Medulla oblongata (tissue), 1 donor: ENCODE data around the gene DCST2.
A peak's percentile ranks its signal among the peaks of the same experiment; 100 is the strongest.

Source experiments
- DNase-seq: peaks from one replicate; pipeline ENCODE4 v3.0.0-alpha.2; 2015; ENCODE audit errors: extremely low spot score

The DCST2 gene

DNA sequence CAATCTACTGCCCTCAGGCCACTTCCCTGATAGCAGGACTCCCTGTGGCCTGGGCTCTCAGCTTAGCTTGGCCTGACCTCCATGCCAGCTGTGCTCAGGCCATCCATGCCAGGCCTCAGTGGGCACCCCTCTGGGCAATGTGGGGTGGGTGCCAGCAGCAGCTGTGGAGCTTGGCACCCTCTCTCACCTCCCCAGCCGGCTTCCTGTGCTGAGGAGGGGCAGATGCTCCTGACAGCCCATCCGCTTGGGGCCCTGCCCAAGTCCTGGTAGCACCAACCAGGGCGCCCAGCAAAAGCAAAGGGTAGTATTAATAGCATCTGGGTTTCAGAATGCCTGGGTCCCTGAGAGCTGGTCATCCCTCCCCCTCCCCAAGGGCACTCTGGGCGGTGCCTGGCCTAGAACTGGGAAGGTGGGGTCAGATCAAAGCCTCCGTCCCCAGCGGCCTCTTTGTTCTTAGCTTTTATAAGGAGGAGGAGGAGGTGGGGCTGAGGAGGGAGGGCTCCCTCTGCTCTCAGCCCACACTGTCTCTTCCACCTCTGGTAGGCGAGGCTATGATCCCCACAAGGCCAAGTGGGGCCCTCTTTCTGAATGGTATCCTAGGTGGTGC, 36.1 kb upstream of the DCST2 start:
- DNase-seq, result no peak

DNA sequence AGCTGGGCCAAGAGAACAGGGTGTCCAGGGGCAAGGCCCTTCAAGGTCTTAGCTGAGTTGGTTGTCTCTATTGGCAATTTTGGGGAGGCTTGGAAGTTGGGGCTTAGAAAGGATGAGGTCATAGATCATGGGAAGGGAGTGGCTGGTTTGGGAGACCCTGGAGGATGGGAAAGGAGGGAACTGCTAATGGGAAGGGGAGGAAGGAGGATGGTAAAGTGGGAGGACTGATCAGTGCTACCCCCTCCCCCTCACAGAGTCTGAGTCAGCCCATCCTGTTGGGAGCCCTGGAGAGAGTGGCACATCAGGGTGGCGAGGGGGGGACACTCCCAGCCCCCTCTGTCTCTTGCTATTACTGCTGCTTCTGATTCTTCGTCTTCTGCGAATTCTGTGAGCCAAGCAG, 35.0 kb upstream of the DCST2 start:
- DNase-seq, result no peak

DNA sequence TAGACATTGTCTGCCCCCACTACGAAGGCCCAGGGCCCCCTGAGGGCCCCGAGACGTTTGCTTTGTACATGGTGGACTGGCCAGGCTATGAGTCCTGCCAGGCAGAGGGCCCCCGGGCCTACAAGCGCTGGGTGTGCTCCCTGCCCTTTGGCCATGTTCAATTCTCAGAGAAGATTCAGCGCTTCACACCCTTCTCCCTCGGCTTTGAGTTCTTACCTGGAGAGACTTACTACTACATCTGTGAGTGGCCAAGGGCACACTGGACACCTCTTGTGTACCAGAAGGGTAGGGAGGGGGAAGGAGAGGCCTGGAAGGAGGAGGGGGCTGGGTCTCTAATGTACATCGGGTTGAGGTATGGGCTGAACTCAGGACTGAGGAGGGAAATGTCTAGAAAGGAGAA, 33.2 kb upstream of the DCST2 start:
- no peak for DNase-seq

DNA sequence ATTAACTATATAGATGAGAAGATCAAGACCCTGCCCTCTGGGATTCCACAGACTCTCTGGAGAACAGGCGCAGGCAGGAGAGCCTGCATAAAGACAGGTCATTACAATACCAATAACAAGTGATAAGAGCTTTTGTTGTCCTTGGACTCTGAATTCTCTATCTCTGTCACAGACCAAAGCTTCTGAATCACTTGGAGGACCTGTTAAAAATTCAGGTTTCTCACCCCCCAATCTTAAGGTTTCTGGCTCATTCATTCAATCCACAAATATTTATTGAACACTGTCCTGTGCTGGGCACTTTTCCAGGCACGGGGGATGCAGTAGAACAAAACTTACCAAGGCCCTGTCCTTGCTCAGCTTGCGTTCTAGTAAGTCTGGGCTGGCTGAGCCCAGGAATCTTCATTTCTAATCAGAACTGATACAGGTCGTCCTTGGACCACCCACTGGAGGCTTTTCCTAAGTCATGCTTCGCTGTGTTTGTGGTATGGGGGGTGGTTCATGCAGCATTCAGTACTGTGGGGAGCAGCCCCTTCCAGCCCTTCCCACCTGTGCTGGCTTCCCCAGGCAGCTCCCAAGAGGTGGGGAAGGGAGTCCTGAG, 31.4 kb upstream of the DCST2 start:
- DNase-seq, result no peak

DNA sequence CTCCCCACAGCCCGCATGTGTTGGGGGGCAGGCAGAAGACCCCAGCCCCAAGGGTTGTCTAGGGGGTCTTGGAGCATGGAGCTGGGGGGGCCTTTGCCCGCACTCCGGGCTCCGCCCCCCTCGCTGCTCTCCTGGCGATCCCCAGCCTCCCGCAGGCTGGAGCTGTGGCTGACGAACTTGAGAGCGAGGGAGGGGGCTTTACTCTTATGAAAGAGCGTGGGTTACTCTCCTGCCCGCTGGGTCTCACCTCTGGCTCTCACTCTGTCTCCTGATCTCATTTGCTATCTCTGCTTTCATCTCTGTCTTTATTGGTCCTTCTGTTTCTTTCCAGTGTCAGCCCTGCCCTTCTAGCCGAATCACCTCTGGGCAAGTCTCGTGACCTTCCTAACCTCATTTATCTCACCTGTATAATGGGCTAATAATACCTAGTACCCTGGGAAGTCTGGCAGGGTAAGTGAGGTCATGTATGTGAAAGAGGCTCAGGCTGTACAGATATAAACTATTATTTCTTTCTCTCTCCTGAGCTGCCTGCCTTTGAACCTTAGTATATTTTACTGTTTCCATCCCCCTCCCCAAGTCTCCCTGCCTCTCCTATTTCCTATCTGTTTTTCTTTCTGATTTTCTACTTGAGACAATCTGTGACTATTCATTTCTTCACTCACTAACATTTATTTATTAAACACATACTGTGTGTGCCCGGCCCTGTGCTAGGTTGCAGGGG, 30.7 kb upstream of the DCST2 start:
- no peak for DNase-seq

DNA sequence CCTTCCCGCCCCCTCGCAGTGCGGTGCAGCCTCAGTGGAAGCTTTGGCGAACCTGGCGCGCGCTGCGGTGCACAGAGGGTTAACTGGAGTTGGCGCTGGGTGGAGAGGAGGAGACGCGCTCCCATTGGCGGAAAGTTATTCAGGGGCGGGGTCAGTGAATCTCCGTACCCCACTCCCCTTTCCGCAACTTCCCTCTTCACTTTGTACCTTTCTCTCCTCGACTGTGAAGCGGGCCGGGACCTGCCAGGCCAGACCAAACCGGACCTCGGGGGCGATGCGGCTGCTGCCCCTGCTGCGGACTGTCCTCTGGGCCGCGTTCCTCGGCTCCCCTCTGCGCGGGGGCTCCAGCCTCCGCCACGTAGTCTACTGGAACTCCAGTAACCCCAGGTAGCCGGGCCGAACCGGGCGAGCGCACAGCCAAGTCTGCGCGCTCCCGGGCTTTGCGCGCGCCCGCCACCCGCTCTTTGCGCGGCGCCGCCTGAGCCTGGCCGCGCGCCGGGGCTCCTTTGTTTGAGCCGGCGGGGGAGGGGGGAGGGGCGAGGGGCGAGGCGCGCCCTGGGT, 30.0 kb upstream of the DCST2 start, which contains the start of gene EFNA4:
TSS of gene EFNA4 (plus strand) at position 191 of the 561 bp plus-strand sequence. CDS start at position 275, 84 bp downstream.
- DNase-seq, result peak; percentile 79

DNA sequence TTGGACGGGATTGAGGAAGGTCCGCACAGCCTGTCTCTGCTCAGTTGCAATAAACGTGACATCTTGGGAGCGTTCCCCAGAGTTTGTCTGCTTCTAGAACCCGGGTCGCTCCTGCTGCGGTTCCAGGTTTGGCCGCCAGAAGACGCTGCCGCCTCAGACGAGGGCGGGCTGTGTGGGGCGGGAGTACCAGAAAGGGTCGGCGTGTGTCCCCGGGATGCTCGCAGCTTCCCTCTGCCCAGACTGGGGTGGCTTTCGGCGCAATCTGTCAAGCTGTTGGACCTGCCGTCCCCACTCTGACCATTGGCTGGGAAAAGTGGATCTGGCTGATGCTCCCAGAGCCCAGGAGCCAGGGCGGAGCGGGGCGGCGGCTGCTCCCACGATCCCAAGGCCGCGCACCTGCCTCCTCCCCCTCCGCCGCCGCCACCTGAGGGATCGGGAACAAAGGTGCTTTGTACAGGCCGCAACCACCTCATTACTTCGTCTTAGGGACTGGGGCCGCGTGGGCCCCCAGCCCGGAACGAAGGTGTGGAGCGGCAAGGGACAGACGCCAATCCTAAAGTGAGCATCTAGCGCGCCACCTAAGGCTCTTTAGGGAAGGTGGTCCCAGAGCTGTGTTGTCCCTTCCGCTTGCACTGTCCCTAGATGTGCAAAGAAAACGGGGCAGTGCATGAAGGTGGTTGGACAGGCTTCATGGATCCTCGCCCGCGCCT, 29.3 kb upstream of the DCST2 start:
- DNase-seq, result no peak

DNA sequence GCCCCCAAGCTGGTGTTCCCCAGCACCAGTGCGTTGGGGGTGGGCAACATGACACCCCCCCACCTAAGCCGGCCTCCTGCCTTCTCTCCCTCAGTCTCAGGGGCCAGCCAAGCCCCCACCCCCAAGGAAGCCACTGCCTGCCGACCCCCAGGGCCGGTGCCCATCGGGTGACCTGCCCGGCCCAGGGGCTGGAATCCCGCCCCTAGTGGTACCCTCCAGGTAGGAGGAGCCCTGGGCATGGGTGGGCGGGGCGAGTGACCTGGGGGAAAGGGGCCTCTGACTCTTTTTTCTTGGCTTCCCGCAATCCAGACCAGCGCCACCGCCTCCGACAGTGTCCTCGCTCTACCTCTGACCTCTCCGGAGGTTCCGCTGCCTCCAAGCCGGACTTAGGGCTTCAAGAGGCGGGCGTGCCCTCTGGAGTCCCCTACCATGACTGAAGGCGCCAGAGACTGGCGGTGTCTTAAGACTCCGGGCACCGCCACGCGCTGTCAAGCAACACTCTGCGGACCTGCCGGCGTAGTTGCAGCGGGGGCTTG, 28.6 kb upstream of the DCST2 start:
- DNase-seq, result no peak

DNA sequence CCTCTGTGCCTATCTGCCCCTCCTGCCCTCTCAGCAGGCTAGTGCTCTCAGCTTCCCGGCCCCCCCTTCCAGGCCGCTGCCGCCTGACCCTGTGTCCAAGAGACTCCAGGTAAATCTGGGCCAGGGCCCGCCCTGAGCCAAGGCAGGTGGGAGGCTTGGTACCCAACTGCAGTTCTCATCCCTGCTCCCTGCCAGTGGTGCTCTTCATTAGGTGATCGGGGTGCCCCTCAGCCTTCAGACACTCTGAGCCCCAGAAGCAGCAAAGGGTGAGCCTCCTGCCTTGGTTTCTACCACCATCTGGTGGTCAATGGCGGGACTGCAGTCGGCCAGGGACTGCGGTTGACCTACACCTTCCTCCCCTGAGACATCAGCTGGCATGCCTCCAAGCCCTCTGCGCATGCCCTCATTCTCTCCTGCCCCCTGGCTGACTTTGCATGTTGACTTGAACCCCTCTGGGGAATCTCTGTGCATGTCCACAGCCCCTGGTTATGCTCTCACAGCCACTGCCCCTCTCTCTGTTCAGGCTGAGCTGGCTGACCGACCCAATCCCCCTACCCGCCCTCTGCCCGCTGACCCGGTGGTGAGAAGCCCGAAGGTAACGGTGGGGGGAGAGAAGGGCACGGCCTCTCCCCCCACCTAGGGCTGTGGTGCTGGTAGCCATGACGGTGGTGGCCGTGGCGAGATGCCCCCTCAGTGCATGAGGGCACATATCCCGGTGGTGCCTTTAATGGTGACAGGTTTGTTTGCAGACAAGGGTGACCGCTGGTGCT, 28.0 kb upstream of the DCST2 start:
- peak; percentile 78 for DNase-seq

DNA sequence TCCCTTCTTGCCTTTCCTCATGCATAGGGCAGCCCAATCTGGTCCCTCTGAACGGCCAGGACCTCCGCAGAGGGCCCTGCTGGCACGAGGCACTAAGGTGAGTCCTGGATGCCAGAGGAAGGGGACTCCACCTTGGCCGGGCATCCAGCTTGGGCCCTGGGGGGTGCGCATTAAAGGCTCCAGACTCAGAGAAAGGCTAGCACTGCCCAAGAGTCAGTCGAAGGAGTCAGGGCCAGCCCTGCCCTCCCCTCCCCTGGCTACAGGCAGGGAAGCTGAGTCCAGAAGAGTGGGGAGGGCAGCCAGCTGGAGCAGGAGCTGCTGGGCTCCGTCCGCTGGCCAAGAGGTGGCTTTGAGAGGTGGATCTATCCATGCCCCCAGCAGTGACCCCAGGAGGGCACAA, 27.2 kb upstream of the DCST2 start:
- DNase-seq, result no peak

DNA sequence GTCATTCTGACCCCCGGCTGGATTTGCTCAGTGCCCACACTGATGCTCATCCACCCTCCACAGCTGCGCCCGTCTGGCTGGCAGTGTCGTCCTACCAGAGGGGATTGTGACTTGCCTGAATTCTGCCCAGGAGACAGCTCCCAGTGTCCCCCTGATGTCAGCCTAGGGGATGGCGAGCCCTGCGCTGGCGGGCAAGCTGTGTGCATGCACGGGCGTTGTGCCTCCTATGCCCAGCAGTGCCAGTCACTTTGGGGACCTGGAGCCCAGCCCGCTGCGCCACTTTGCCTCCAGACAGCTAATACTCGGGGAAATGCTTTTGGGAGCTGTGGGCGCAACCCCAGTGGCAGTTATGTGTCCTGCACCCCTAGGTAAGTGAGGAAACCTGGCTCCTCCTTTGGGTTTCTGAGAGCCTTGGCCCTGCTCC, 24.2 kb upstream of the DCST2 start:
- DNase-seq, result no peak

DNA sequence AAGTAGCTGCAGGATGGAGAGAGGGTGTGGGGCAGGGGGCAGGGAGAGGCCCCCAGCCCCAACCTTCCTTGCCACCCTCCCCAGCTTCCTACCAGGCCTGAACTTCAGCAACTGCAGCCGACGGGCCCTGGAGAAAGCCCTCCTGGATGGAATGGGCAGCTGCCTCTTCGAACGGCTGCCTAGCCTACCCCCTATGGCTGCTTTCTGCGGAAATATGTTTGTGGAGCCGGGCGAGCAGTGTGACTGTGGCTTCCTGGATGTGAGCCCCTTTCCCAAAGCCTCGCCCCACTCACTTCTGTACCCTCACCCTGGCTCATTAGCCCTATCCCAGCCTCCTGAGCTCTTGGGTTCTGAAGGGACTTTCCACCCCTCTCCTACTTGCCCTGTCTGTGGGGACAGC, 23.5 kb upstream of the DCST2 start:
- DNase-seq, result no peak

DNA sequence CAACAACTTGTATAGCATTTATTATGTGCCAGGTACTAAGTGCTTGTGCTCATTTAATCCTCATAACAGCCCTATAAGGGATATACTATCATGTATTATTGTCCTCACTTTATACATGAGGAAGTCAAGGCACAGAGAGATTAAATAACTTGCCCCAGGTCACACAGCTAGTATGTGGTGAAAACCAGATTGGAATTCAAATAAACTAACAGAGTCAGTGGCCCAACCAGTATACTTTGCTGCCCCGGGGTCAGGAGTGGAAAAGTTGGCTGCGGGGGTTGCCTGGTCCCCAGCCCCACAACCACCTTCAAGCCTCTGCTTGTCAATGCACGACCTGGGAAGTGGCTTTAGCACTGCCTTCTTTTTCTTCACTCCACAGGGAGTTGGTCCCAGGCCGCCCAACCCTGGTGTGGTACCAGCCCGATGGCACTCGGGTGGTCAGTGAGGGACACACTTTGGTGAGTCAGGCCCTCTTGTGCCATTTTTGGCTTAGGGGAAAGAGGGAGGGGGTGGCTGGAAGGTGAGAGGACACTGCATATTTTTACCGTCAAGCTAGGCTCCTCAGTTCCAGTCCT, 20.0 kb upstream of the DCST2 start:
- DNase-seq, result no peak

DNA sequence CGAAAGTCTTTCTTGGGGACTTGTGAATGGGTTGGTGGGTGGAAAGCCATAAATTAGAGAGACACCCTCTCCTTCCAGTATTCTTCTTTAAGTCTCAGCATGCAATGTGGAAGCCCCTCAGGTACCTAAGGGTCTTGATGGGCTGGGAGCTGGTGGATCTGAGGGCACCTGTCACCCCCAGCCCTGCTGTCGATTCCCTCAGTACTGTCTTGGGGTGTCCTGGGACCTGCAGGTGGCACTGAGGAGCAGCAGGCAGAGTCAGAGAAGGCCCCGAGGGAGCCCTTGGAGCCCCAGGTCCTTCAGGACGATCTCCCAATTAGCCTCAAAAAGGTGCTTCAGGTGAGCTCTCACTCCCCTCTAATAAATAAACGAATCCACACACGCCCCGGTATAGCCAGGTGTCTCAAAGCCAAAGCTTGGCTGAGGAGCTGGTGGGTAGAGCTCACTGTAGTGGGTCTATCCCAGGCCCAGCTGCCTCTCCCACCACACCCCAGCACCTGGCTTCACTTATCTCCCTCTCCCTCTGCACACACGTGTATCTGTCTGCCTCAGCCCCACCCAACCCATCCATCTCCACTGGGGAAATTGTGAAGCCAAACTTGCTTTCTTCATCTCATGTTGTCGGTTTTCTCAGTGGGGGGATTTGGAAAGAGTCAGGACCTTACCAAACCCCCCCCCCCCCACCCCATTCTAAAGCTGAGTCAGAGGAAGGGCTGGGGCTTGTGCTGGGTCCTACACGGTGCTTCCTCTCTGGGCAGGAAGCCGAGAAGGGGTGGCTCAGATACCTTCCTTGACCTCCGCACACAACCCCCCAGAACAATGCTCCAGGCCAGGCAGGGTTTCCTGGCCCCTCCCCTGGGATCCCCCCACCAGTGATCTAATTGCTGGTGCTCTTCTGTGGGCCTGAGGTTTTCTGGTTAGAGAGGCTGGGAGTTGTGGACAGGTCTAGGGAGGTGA, 19.1 kb upstream of the DCST2 start:
- peak; percentile 13 for DNase-seq

DNA sequence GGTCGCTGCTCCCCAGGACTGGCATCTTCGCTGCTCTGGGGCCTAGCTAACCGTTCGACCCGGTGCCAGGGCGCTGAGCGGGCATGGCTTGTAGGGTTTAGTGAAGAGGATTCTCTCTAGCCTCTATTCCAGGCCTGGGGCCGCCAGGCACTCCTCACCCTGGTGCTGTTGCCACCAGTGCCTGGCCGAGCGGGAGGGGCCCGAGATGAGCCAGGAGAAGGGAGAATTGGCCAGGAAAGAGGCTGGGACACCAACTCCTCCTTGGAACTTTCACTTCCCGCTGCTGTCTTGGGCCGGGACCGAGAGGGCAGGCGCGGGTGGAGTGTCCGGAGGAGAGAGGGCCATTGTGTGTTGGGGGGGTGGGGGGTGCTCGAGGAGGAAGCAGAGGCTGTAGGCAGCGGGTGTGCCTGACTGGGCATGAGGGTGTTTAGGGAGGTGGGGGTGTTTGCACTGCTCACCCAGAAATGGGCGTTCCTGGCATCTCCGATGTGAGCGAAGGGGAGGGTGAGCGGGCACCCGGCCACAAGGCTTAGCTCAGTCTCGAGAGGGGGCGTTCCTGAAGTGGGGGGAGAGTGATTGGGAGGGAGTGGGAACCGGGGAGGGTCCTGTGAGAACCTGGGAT, 18.3 kb upstream of the DCST2 start:
- DNase-seq, result peak; percentile 59

DNA sequence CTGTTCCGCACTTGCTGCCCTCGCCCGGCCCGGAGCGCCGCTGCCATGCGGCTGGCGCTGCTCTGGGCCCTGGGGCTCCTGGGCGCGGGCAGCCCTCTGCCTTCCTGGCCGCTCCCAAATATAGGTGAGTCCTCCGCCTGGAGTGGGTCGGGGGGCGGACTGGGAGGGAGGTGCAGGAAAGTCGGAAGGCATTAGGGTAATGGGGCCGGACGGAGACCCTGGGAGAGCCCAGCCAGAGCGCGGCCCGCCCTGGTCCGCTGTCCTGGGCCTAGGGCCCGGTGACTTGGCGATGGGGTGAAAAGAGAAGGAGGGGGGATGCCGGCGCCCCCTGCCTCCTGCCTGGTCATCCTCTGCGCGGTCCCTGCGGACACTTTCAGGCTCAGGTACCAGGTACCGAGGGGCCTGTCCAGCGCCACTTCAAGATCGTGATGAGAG, 17.8 kb upstream of the DCST2 start:
- no peak for DNase-seq

DNA sequence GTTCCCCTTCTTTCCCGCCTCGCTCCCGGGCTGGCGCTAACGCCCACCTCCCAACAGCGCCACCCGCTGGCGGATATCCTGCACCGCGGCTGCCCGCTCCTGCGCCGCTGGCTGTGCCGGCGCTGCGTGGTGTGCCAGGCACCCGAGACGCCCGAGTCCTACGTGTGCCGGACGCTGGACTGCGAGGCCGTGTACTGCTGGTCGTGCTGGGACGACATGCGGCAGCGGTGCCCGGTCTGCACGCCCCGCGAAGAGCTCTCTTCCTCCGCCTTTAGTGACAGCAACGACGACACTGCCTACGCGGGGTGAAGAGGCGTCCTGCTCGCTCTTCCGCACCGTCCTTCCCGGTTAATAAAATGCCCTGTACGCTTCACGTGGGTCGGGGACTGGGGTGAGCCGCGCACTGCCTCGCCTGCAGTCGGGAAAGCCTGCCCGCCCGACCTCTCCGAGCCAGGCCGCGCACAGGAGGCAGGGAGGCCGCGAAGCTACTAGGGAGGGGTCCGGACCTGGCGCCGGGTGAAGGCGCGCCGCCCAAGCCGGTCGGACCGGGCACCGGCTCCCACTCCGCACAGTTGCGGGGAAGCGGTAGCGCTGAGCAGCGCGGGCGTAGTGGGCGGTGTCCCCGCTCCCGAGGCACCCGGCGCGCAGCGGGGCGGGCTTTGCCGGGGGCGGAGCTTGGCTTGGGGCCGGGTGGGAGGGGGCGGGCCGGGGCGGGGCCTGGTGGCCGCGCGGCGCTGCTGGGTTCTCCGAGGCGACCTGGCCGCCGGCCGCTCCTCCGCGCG, 17.2 kb upstream of the DCST2 start, which contains the start of gene ADAM15:
TSS of gene ADAM15 (plus strand) at position 757 of the 782 bp plus-strand sequence. CDS start 71 bp downstream, outside the sequence.
- DNase-seq, result peak; percentile 82
